Stimulated activated CD4-positive, alpha-beta T cell treated with anti-CD3 and anti-CD28 coated beads, Interleukin-4, amount 100 ng/mL, for 48 hours (primary cell): ENCODE measurements around the gene ANKMY1.

Source experiments
- DNase-seq, 2 donors: peaks; one replicate each; pipeline ENCODE4 v3.0.0-alpha.2; 2020; ENCODE audit warnings: low read depth in 2 of 2

Gene ANKMY1

GRCh38 chr2:240435948-240436682 is 121.7 kb downstream of the ANKMY1 start:
- no peak for DNase-seq

GRCh38 chr2:240435457-240435947 is 122.3 kb downstream of the ANKMY1 start, which contains the start of gene GPC1:
TSS of gene GPC1 (plus strand) at chr2:240435663. CDS start at chr2:240435919, 256 bp downstream.
- DNase-seq = peak in 1 of 2 donors; percentile 37

GRCh38 chr2:240434728-240435456 is 122.9 kb downstream of the ANKMY1 start:
- DNase-seq = peak; percentile 75 to 86

GRCh38 chr2:240433973-240434727 is 123.6 kb downstream of the ANKMY1 start:
- peak in 1 of 2 donors; percentile 35 for DNase-seq

GRCh38 chr2:240432820-240433801 is 124.7 kb downstream of the ANKMY1 start:
- DNase-seq = no peak

GRCh38 chr2:240432430-240432819 is 125.4 kb downstream of the ANKMY1 start:
- no peak for DNase-seq

GRCh38 chr2:240431661-240432424 is 125.9 kb downstream of the ANKMY1 start:
- DNase-seq = no peak

GRCh38 chr2:240431271-240431660 is 126.5 kb downstream of the ANKMY1 start:
- DNase-seq = no peak

- no peak for DNase-seq
Measured at GRCh38 chr2:240430595-240430994, 127.2 kb downstream of the ANKMY1 start.

- DNase-seq = no peak
Measured at GRCh38 chr2:240429872-240430491, 127.8 kb downstream of the ANKMY1 start.
